GM13977 (cell line): ENCODE data around the gene NDP.

Experiments used
- DNase-seq: peaks from one replicate; pipeline ENCODE4 v3.0.0; 2012; ENCODE audit warnings: low spot score
- in situ Hi-C: fragments of 300-500 bp; cut with MboI; formaldehyde crosslinking; loops from one replicate; pipeline ENCODE4 v1.12.0; 2022; ENCODE audit warnings: low sequenced_read_pairs, low pct_unique_long_range_greater_than_20kb, mixed read lengths, inconsistent platforms; ENCODE audit not compliant: unreplicated experiment
- TF ChIP-seq, protein P1 (sequence below): IDR thresholded peaks from 2 replicates; pipeline ENCODE4 v1.5.1; 2012; ENCODE audit warnings: mild to moderate bottlenecking, control low read depth; ENCODE audit not compliant: insufficient read depth; ENCODE audit errors: extremely low read depth, missing control alignments

NDP gene

DNA sequence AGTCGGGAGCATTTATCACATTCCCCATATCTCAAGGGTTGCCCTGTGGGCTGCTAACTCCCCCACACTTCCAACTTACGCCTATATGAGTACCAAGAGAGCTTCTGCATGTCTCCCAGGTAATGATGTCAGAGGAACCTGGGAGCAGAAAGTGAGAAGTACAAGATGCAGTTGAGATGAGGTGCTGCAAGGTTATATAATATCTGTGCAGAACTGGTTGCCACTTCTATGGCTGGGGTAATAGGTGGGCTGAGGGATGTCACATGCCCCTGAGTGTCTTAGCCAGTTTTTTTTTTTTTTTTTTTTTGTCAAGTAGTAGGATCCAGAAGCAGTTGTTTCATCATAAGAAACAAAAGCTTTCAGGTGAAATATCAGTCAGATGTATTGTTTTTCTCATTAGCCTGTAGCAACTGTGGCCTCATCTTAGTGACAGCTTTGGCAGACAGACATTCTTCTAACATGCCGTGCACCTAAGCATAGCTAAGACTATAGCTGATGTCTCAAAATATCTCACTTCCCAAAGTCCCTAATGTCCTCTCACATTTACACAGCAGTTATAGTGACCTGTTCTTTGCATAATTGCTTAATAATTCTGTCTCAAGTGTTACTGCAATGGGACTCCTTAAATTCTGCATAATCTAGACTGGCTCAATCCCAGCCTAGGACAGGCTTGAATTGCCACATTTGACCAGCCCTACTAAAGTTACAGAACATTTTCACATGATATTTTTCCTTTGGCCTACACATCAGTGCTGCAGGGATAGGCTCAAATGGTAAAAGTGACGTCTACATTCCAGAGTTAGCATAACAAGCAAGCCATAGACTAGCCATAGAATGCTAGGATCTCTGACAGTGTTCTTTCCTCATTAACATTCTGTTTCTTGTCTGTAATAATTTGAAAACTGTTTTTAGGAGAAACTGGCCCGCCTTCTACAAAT is 73.0 kb downstream of the NDP start:
- TF ChIP-seq, protein P1, sequence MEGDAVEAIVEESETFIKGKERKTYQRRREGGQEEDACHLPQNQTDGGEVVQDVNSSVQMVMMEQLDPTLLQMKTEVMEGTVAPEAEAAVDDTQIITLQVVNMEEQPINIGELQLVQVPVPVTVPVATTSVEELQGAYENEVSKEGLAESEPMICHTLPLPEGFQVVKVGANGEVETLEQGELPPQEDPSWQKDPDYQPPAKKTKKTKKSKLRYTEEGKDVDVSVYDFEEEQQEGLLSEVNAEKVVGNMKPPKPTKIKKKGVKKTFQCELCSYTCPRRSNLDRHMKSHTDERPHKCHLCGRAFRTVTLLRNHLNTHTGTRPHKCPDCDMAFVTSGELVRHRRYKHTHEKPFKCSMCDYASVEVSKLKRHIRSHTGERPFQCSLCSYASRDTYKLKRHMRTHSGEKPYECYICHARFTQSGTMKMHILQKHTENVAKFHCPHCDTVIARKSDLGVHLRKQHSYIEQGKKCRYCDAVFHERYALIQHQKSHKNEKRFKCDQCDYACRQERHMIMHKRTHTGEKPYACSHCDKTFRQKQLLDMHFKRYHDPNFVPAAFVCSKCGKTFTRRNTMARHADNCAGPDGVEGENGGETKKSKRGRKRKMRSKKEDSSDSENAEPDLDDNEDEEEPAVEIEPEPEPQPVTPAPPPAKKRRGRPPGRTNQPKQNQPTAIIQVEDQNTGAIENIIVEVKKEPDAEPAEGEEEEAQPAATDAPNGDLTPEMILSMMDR, result no peak
- DNase-seq, result no peak
- in situ Hi-C loops, result no loop called here
